ENCODE results near the gene ZFC3H1.
"Not testable (repeated sequence)": the region's sequence is repeated elsewhere in the genome, so short reads cannot be mapped to it uniquely, and the experiment has no call there.

Gene ZFC3H1

DNA sequence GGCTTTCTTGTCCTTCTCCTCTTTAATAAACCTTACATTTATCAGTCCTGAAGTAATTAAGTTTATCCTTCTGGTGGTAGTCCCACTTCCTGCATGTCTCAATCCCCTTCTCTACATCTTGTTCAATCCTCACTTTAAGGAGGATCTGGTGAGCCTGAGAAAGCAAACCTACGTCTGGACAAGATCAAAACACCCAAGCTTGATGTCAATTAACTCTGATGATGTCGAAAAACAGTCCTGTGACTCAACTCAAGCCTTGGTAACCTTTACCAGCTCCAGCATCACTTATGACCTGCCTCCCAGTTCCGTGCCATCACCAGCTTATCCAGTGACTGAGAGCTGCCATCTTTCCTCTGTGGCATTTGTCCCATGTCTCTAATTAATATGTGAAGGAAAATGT is 79.3 kb downstream of the ZFC3H1 start:
- FAIRE-seq = no peak
- no peak for DNase-seq (ENCODE audit: extremely low spot score, insufficient read length, low read depth)

DNA sequence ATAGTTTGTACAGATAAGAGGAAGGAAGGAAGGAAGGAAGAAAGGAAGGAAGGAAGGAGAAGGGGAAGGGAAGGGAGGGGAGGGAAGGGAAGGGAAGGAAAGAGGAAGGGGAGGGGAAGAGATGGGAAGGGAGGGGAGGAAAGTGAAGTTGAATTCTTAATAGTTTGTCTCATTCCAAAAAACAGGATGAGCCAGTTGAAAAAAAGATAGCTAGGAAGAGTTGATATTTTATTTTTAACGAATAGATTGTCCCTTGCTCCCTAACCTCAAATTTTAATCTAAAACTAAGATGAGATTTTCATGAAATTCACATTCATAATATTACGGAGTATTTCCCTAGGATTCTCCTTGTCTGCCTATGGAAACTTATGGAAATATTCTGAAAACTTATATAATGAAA is 80.7 kb downstream of the ZFC3H1 start:
- DNase-seq (ENCODE audit: extremely low spot score, insufficient read length, low read depth) (no peak), FAIRE-seq (no peak)

DNA sequence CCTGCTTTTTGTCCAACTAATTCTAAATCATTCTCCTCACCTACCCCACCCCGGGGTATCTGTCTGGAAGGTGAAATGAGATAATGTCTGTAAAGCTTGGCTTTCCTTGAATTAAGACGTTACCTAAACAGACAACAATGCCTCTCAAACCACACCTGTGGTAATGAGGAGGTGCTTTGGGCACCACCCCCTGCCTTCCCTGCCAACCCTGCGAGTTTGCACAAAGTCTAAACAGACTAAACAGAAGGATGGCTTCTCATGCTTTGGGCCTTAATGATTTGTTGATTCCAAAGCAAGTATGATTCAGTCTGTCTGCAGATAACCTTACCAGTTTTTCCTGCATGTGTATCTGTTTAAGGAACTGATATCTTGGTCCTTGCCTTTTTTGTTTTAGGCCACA is 82.4 kb downstream of the ZFC3H1 start:
- DNase-seq (ENCODE audit: extremely low spot score, insufficient read length, low read depth) (no peak), FAIRE-seq (no peak)

DNA sequence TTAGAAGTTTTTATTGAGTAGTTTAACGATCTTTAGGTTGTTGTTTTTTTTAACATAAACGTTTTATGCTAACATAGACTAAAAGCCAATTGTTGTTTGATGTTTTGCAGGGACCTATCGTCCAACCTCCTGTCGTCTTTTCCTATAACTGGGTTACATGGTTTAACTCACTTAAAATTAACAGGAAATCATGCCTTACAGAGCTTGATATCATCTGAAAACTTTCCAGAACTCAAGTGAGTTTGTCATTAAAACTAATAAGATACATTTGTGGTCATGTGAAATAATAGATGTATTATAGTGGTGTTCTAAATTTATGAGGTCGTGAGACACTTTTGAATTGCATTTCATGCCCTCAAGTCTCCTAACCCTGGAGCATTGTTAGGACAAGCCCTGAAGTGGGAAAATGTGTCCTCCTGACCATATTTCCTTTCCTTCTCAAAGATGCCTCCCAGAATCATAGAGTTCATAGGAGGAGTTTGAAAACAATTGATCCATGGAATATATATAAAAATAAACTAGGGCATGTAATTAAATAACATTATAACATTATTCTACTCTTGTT is 84.9 kb downstream of the ZFC3H1 start:
- DNase-seq (ENCODE audit: extremely low spot score, insufficient read length, low read depth) (no peak), FAIRE-seq (no peak)

DNA sequence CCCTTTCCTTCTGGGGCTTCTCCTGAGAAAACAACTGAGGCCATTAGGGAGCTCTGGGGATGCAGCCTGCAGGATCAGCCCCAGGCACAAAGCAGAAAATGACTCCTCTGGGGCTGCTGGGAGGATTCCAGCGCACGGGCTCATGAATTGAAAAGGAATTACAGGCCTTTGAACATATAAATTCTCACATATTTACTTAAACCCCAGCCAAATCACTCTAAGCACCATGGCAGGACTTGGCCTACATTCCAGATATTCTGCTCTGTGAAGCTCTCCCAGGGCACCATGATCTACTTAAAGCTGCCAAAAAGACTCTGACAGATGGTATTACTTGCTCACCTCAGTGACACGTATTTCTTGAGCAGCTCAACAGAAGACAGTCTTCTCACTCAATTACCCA is 87.2 kb downstream of the ZFC3H1 start:
- no peak for FAIRE-seq
- no peak for DNase-seq (ENCODE audit: extremely low spot score, insufficient read length, low read depth)

DNA sequence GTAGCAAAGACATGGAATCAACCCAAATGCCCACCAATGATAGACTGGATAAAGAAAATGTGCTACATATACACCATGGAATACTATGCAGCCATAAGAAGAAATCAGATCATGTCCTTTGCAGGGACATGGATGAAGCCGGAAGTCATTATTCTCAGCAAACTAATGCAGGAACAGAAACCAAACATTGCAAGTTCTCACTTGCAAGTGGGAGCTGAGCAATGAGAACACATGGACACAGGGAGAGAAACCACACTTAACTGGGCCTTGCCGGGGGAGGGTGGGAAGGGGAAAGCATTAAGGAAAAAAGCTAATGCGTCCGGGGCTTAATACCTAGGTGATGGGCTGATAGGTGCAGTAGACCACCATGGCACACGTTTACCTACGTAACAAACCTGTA is 93.8 kb downstream of the ZFC3H1 start:
- not testable (repeated sequence) for DNase-seq (ENCODE audit: extremely low spot score, insufficient read length, low read depth); FAIRE-seq

DNA sequence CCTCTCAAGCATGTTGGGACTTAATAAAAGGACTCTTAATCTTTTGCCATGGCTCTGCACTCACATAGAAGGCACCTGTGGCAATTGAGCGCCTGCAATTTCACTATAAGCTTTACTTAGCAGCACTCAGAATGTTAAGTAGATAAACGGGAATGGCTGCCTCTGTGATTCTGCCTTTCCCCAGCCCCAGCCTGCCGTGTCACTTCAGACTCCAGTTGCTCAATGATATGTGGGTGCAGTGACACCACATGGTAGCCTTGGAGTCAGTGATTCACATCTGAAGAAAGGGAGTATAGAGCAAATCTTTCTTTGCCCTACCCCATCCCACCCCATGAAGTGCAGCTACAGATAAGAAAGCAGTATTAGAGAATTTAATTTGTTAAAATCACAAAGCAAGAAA is 96.1 kb downstream of the ZFC3H1 start:
- no peak for DNase-seq (ENCODE audit: extremely low spot score, insufficient read length, low read depth)

DNA sequence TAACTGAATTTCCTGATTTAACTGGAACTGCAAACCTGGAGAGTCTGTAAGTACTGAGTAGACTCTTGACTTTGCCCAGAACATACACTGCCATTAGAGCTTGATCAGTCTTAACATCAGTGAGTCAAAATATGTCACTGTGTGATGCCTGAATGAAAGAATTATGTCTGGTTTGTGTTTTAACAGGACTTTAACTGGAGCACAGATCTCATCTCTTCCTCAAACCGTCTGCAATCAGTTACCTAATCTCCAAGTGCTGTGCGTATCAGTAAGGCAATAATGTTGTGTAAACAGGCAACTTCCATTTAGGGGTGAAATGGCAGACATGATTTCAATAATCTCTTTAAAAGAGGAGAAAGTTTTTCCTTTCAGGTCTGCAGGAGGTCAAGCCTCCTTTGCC is 97.0 kb downstream of the ZFC3H1 start:
- DNase-seq (ENCODE audit: extremely low spot score, insufficient read length, low read depth) = no peak
- FAIRE-seq = no peak

More for the DNA sequence above, 96.1 kb downstream of the ZFC3H1 start:
- no peak for FAIRE-seq

DNA sequence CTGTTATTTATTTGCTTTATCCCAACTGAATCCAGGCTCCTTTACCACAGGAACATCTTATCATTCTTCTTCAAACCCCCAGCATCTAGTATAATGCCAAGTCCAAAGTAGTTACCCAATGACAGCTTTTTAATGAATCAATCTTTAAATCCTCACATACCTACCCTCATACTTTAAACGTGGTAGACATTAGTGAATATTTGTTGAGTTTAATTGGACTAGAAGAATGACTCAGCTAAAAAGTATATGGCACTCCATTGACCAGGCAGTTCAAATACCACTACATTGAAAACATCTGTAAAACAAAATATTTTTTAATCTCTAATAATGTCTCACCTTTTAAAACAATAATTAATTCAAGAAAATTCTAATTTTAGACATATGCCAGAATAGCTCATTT is 98.1 kb downstream of the ZFC3H1 start:
- DNase-seq (ENCODE audit: extremely low spot score, insufficient read length, low read depth) (no peak), FAIRE-seq (no peak)

DNA sequence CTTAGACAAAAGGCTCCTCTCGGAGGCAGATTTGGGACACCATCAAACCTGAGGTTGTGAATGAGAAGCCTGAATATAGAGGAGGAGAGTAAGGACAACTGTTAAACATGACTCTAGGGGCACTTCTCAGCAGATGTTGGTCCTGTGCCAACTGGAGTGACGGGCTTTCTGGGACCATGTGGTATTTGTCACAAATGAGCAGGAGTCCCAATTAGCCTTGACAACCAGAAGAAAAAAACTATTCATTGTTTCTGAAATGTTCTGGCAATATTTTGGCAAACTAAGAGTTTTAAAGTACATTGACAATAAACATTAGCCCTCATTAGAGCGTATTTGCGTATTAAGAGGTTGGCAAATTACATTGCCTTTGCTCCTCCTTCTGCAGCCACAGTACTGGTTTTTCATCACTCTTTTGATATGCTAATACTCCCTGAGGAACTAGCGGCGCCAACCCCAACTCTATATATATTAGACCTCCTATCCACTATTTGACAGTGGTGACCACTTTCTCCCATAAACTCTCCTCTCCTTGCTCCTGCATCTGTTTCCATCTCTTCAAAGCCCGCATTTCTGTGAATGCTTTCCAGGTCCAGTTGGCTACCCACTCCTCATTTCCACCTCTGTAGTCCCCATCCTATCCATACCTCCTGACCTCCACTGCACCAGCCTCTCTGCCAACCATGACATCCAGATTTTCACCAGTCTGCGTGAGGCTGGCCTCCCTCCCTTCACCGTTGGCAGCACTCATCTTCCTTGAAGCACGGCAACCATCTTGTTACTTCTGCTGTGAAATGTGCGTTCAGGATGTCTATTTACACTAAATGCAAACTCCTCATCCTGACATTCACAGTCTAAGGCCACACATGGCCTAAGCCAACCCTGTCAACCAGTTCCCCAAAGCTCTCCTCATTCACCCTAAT is 100.7 kb downstream of the ZFC3H1 start:
- FAIRE-seq (no peak), DNase-seq (ENCODE audit: extremely low spot score, insufficient read length, low read depth) (no peak)
